Ectodermal cell (in vitro differentiated cells): ENCODE data around the gene IQCF2.

ENCODE experiments used
- H3K27ac ChIP-seq: 2 replicates; pipeline ENCODE4 v1.7.0; 2013; ENCODE audit warnings: mild to moderate bottlenecking, low read depth, low read length; ENCODE audit not compliant: insufficient read depth, poor library complexity, severe bottlenecking
- H3K27me3 ChIP-seq: 2 replicates; pipeline ENCODE4 v1.7.0; 2013; ENCODE audit warnings: mild to moderate bottlenecking, low read length; ENCODE audit not compliant: insufficient read depth, control insufficient read depth, poor library complexity, severe bottlenecking
- H3K36me3 ChIP-seq: one replicate; pipeline ENCODE4 v1.7.0; 2013; ENCODE audit warnings: low read length; ENCODE audit not compliant: control insufficient read depth, insufficient read depth
- H3K4me1 ChIP-seq: one replicate; pipeline ENCODE4 v1.7.0; 2013; ENCODE audit warnings: low read length; ENCODE audit not compliant: control insufficient read depth, insufficient read depth
- H3K4me3 ChIP-seq: 2 replicates; pipeline ENCODE4 v1.7.0; 2013; ENCODE audit warnings: low read depth, low read length, control low read depth; ENCODE audit not compliant: insufficient read depth
- H3K9me3 ChIP-seq: 2 replicates; pipeline ENCODE4 v1.7.0; 2013; ENCODE audit warnings: mild to moderate bottlenecking, low read length, moderate library complexity; ENCODE audit not compliant: control insufficient read depth
- WGBS, 2 experiments: methylation state at CpG; one replicate each; pipeline ENCODE4 v1.1.7; 2013; ENCODE audit warnings: missing lambda C conversion rate in 2 of 2; 5-methylcytosine and 5-hydroxymethylcytosine counted together

Gene IQCF2

GRCh38 chr3:51875501-51875900 lies 14.1 kb downstream of the IQCF2 start, which contains the start of gene IQCF5:
TSS of gene IQCF5 (minus strand) at chr3:51875601. CDS start at chr3:51875531, 70 bp downstream.
- H3K36me3 ChIP-seq = no peaks in the 10 kb centered on the region
- no peaks in the 10 kb centered on the region for H3K27me3 ChIP-seq
- no peak within 1 kb of the TSS for H3K4me3 ChIP-seq
- 94 to 98% methylated on average over 4 of the region's 4 CpGs for WGBS, 2 experiments
- H3K9me3 ChIP-seq = no peaks in the 10 kb centered on the region
- H3K27ac ChIP-seq = no peak within 1 kb of the TSS
- H3K4me1 ChIP-seq = no peaks in the 10 kb centered on the region

GRCh38 chr3:51876186-51876585 lies 14.8 kb downstream of the IQCF2 start:
- H3K36me3 ChIP-seq = no peaks in the 10 kb centered on the region
- H3K4me1 ChIP-seq = no peaks in the 10 kb centered on the region
- H3K27me3 ChIP-seq = no peaks in the 10 kb centered on the region
- no peaks in the 10 kb centered on the region for H3K9me3 ChIP-seq
- H3K4me3 ChIP-seq = no peak overlapping the region
- no peak overlapping the region for H3K27ac ChIP-seq
- WGBS, 2 experiments = 82 to 86% methylated on average over 6 of the region's 6 CpGs

- WGBS, 2 experiments = 80% methylated on average over 1 of the region's 2 CpGs; no CpG with 5 or more reads in 1 of the 2 experiments
- Histone ChIP-seq H3K27ac (no peak overlapping the region), H3K4me3 (no peak overlapping the region), H3K27me3 (no peaks in the 10 kb centered on the region), H3K4me1 (no peaks in the 10 kb centered on the region), H3K36me3 (no peaks in the 10 kb centered on the region), H3K9me3 (no peaks in the 10 kb centered on the region)
Observed at GRCh38 chr3:51879937-51880336, 18.5 kb downstream of the IQCF2 start.

- H3K36me3 ChIP-seq = no peaks in the 10 kb centered on the region
- H3K4me3 ChIP-seq = no peak overlapping the region
- H3K27me3 ChIP-seq = no peaks in the 10 kb centered on the region
- no peaks in the 10 kb centered on the region for H3K4me1 ChIP-seq
- H3K27ac ChIP-seq = no peak overlapping the region
- H3K9me3 ChIP-seq = no peaks in the 10 kb centered on the region
Observed at GRCh38 chr3:51886447-51886846, 25.0 kb downstream of the IQCF2 start.

GRCh38 chr3:51887620-51888019 lies 26.2 kb downstream of the IQCF2 start:
- no peak overlapping the region for H3K4me3 ChIP-seq
- no peaks in the 10 kb centered on the region for H3K36me3 ChIP-seq
- no peaks in the 10 kb centered on the region for H3K4me1 ChIP-seq
- WGBS, 2 experiments = 92 to 93% methylated on average over 2 of the region's 2 CpGs
- H3K27me3 ChIP-seq = no peaks in the 10 kb centered on the region
- H3K9me3 ChIP-seq = no peaks in the 10 kb centered on the region
- H3K27ac ChIP-seq = no peak overlapping the region

GRCh38 chr3:51888463-51889105 lies 27.2 kb downstream of the IQCF2 start:
- no peaks in the 10 kb centered on the region for H3K36me3 ChIP-seq
- H3K27me3 ChIP-seq = no peaks in the 10 kb centered on the region
- H3K4me3 ChIP-seq = no peak overlapping the region
- no peak overlapping the region for H3K27ac ChIP-seq
- H3K4me1 ChIP-seq = no peaks in the 10 kb centered on the region
- WGBS, 2 experiments = 95 to 96% methylated on average over 12 of the region's 12 CpGs
- H3K9me3 ChIP-seq = no peaks in the 10 kb centered on the region

GRCh38 chr3:51891242-51892039 lies 30.0 kb downstream of the IQCF2 start:
- H3K27ac ChIP-seq = no peak overlapping the region
- H3K4me1 ChIP-seq = no peaks in the 10 kb centered on the region
- 85 to 87% methylated on average over 7 of the region's 7 CpGs for WGBS, 2 experiments
- no peaks in the 10 kb centered on the region for H3K27me3 ChIP-seq
- H3K4me3 ChIP-seq = no peak overlapping the region
- H3K9me3 ChIP-seq = no peaks in the 10 kb centered on the region
- H3K36me3 ChIP-seq = no peaks in the 10 kb centered on the region

GRCh38 chr3:51894391-51894790 lies 33.0 kb downstream of the IQCF2 start:
- Histone ChIP-seq H3K27me3 (no peaks in the 10 kb centered on the region), H3K4me1 (no peaks in the 10 kb centered on the region), H3K9me3 (no peaks in the 10 kb centered on the region), H3K27ac (no peak overlapping the region), H3K4me3 (no peak overlapping the region), H3K36me3 (no peaks in the 10 kb centered on the region)
- 88 to 94% methylated on average over 4 of the region's 4 CpGs for WGBS, 2 experiments

GRCh38 chr3:51894939-51895338 lies 33.5 kb downstream of the IQCF2 start:
- Histone ChIP-seq H3K9me3 (no peaks in the 10 kb centered on the region), H3K27me3 (no peaks in the 10 kb centered on the region), H3K27ac (no peak overlapping the region), H3K4me1 (no peaks in the 10 kb centered on the region), H3K36me3 (no peaks in the 10 kb centered on the region), H3K4me3 (no peak overlapping the region)
- WGBS, 2 experiments = 95 to 96% methylated on average over 16 of the region's 16 CpGs

GRCh38 chr3:51896607-51897305 lies 35.3 kb downstream of the IQCF2 start:
- Histone ChIP-seq H3K9me3 (no peaks in the 10 kb centered on the region), H3K27me3 (no peaks in the 10 kb centered on the region), H3K36me3 (no peaks in the 10 kb centered on the region), H3K4me1 (no peaks in the 10 kb centered on the region), H3K4me3 (no peak overlapping the region), H3K27ac (no peak overlapping the region)
- WGBS, 2 experiments = 92 to 94% methylated on average over 10 of the region's 10 CpGs
